ENCODE results near the gene C4orf51.

- TF ChIP-seq CTCF (conservative IDR thresholded peaks at IDR 0.05 in 1 of 2, IDR thresholded peaks at IDR 0.05 in 1 of 2; ENCODE audit: low read depth in 1 of 2, low read length in 2 of 2) (no peak), EZH2 (IDR thresholded peaks at IDR 0.05; ENCODE audit: low read length, missing control alignments) (no peak)
These were observed 40.0 kb downstream of the C4orf51 start for GRCh38 chr4:145719752-145720624.

Data from fibroblast of lung (primary cell).